H9 (cell line): ENCODE measurements around the gene SPOUT1. TPM values are rescaled to one million over a fixed set of nuclear protein-coding genes. Genes with fewer than 3 reads are reported as not detected.

ENCODE experiments used
- DNase-seq: peaks from one replicate; pipeline ENCODE4 v3.0.0-alpha.2; 2017
- H2AFZ ChIP-seq: one replicate; pipeline ENCODE4 v1.6.1; 2013; ENCODE audit warnings: mild to moderate bottlenecking, low read length, control low read depth, moderate library complexity
- H2AK5ac ChIP-seq: 2 replicates; pipeline ENCODE4 v1.6.1; 2013; ENCODE audit warnings: low read length, control low read depth, mixed read lengths; ENCODE audit not compliant: insufficient read length
- H2BK120ac ChIP-seq: one replicate; pipeline ENCODE4 v1.6.1; 2013; ENCODE audit warnings: low read depth, mild to moderate bottlenecking, low read length, control low read depth, inconsistent platforms; ENCODE audit not compliant: poor library complexity, severe bottlenecking
- H2BK12ac ChIP-seq: 2 replicates; pipeline ENCODE4 v1.6.1; 2013; ENCODE audit warnings: low read length, control low read depth, mixed read lengths, low read depth; ENCODE audit not compliant: insufficient read length
- H2BK15ac ChIP-seq: 2 replicates; pipeline ENCODE4 v1.6.1; 2013; ENCODE audit warnings: low read depth, low read length, control low read depth
- H2BK20ac ChIP-seq: one replicate; pipeline ENCODE4 v1.6.1; 2013; ENCODE audit warnings: low read depth, mild to moderate bottlenecking, low read length, control low read depth, inconsistent platforms; ENCODE audit not compliant: poor library complexity, severe bottlenecking
- H2BK5ac ChIP-seq: 2 replicates; pipeline ENCODE4 v1.6.1; 2013; ENCODE audit warnings: low read length, control low read depth, mixed read lengths; ENCODE audit not compliant: insufficient read length
- H3K14ac ChIP-seq: 2 replicates; pipeline ENCODE4 v1.6.1; 2013; ENCODE audit warnings: low read length, control low read depth; ENCODE audit not compliant: insufficient read depth
- H3K18ac ChIP-seq: 2 replicates; pipeline ENCODE4 v1.6.1; 2013; ENCODE audit warnings: low read depth, mild to moderate bottlenecking, mixed read lengths, low read length, control low read depth; ENCODE audit not compliant: insufficient read length
- H3K23ac ChIP-seq: 2 replicates; pipeline ENCODE4 v1.6.1; 2013; ENCODE audit warnings: low read length, control low read depth, mixed read lengths, low read depth; ENCODE audit not compliant: insufficient read length
- H3K23me2 ChIP-seq: 2 replicates; pipeline ENCODE4 v1.6.1; 2013; ENCODE audit warnings: low read depth, mild to moderate bottlenecking, mixed read lengths, low read length, control low read depth; ENCODE audit not compliant: insufficient read length, poor library complexity, severe bottlenecking
- H3K27ac ChIP-seq: 2 replicates; pipeline ENCODE4 v1.5.1; 2013; ENCODE audit warnings: low read length, control low read depth, mixed read lengths, low read depth; ENCODE audit not compliant: insufficient read length
- H3K27me3 ChIP-seq: 2 replicates; pipeline ENCODE4 v1.6.1; 2013; ENCODE audit warnings: low read length, control low read depth, inconsistent platforms; ENCODE audit not compliant: insufficient read depth
- H3K4ac ChIP-seq: 2 replicates; pipeline ENCODE4 v1.6.1; 2013; ENCODE audit warnings: low read depth, mild to moderate bottlenecking, control low read depth, inconsistent platforms, low read length, moderate library complexity
- H3K4me1 ChIP-seq: 2 replicates; pipeline ENCODE4 v1.6.1; 2013; ENCODE audit warnings: low read length, control low read depth, inconsistent platforms; ENCODE audit not compliant: insufficient read depth
- H3K4me2 ChIP-seq: 2 replicates; pipeline ENCODE4 v1.6.1; 2013; ENCODE audit warnings: low read length, control low read depth, mixed read lengths; ENCODE audit not compliant: insufficient read length, insufficient read depth
- H3K56ac ChIP-seq: 2 replicates; pipeline ENCODE4 v1.6.1; 2013; ENCODE audit warnings: low read depth, mild to moderate bottlenecking, mixed read lengths, low read length, control low read depth; ENCODE audit not compliant: insufficient read length
- H3K79me1 ChIP-seq: 2 replicates; pipeline ENCODE4 v1.6.1; 2013; ENCODE audit warnings: low read depth, mild to moderate bottlenecking, moderate library complexity, low read length, control low read depth, inconsistent platforms; ENCODE audit not compliant: insufficient read depth, poor library complexity, severe bottlenecking
- H3K79me2 ChIP-seq: 2 replicates; pipeline ENCODE4 v1.6.1; 2013; ENCODE audit warnings: low read length, control low read depth, inconsistent platforms; ENCODE audit not compliant: insufficient read depth
- H3K9ac ChIP-seq: 2 replicates; pipeline ENCODE4 v1.6.1; 2013; ENCODE audit warnings: low read length, control low read depth, mixed read lengths; ENCODE audit not compliant: insufficient read length; ENCODE audit errors: extremely low read depth
- H3K9me3 ChIP-seq: one replicate; pipeline ENCODE4 v1.6.1; 2013; ENCODE audit warnings: low read depth, low read length, inconsistent platforms; ENCODE audit not compliant: control insufficient read depth
- H3T11ph ChIP-seq: one replicate; pipeline ENCODE4 v1.6.1; 2013; ENCODE audit warnings: mild to moderate bottlenecking, low read length, control low read depth, inconsistent platforms
- H4K20me1 ChIP-seq: one replicate; pipeline ENCODE4 v1.6.1; 2013; ENCODE audit not compliant: control insufficient read depth, insufficient read length, insufficient read depth
- H4K5ac ChIP-seq: 2 replicates; pipeline ENCODE4 v1.6.1; 2013; ENCODE audit warnings: low read depth, mild to moderate bottlenecking, mixed read lengths, low read length, control low read depth; ENCODE audit not compliant: insufficient read length
- H4K8ac ChIP-seq: replicated peaks from 2 replicates; pipeline ENCODE4 v1.6.1; 2013; ENCODE audit warnings: low read length, control low read depth, mixed read lengths, low read depth; ENCODE audit not compliant: insufficient read length
- H4K91ac ChIP-seq: 2 replicates; pipeline ENCODE4 v1.6.1; 2013; ENCODE audit warnings: low read depth, mild to moderate bottlenecking, moderate library complexity, mixed read lengths, low read length, control low read depth; ENCODE audit not compliant: insufficient read length
- H3K27ac Mint-ChIP-seq, 3 experiments: 2 replicates in 2 of 3; 3 replicates in 1 of 3; pipeline ENCODE4 v1.8.0; 2020 to 2021; ENCODE audit warnings: mixed read lengths in 3 of 3, mild to moderate bottlenecking in 1 of 3, moderate library complexity in 1 of 3
- H3K27me3 Mint-ChIP-seq: 2 replicates; pipeline ENCODE4 v1.8.0; 2021; ENCODE audit warnings: low read depth, mild to moderate bottlenecking, moderate library complexity, mixed read lengths
- H3K36me3 Mint-ChIP-seq, 3 experiments: 2 replicates in 2 of 3; 3 replicates in 1 of 3; pipeline ENCODE4 v1.8.0; 2020 to 2021; ENCODE audit warnings: low read depth in 3 of 3, mixed read lengths in 3 of 3; ENCODE audit not compliant: insufficient read depth in 1 of 3
- H3K4me1 Mint-ChIP-seq, 2 experiments: 2 replicates each; pipeline ENCODE4 v1.8.0; 2020; ENCODE audit warnings: mixed read lengths in 2 of 2
- H3K4me3 Mint-ChIP-seq, 2 experiments: 2 replicates in 1 of 2; 3 replicates in 1 of 2; pipeline ENCODE4 v1.8.0; 2020 to 2021; ENCODE audit warnings: mild to moderate bottlenecking in 2 of 2, mixed read lengths in 2 of 2, moderate library complexity in 1 of 2
- H3K9me3 Mint-ChIP-seq, 2 experiments: 2 replicates in 1 of 2; 3 replicates in 1 of 2; pipeline ENCODE4 v1.8.0; 2020; ENCODE audit warnings: mild to moderate bottlenecking in 2 of 2, mixed read lengths in 2 of 2, moderate library complexity in 1 of 2
- CTCF ChIP-seq: fragments of 200-600 bp; sonication (generic); conservative IDR thresholded peaks from 3 replicates; pipeline ENCODE4 v1.8.0; 2021; ENCODE audit warnings: antibody characterized with exemption, mild to moderate bottlenecking
- WGBS: extraction: QIAGEN DNeasy Blood & Tissue Kit; methylation state at CpG from one replicate; pipeline ENCODE4 v1.1.7; 2013; ENCODE audit warnings: missing lambda C conversion rate, low lambda C conversion rate, mixed read lengths; ENCODE audit not compliant: insufficient read length; ENCODE audit errors: extremely low coverage; 5-methylcytosine and 5-hydroxymethylcytosine counted together
- total RNA-seq: library from RNA; stranded (reverse); gene quantifications from 2 replicates; pipeline ENCODE4 v1.2.1, GENCODE V29; 2021

SPOUT1 gene
- total RNA-seq, 1 experiment from 2014 or later = 86.3 TPM

GRCh38 chr9:128786681-128787601, 42.7 kb downstream of the SPOUT1 start, which contains the start of gene TBC1D13:
TSS of gene TBC1D13 (plus strand) at chr9:128787253. CDS start at chr9:128787354, 101 bp downstream.
- Histone ChIP-seq H3K18ac (no peak within 1 kb of the TSS), H3K4me1 (no peaks in the 10 kb centered on the region), H3K79me1 (peaks cover 4% of the 10 kb centered on the region), H2BK120ac (no peak within 1 kb of the TSS), H3K4me2 (peak within 1 kb of the TSS; percentile 88), H4K8ac (no peak within 1 kb of the TSS), H4K91ac (no peak within 1 kb of the TSS), H2BK20ac (no peak within 1 kb of the TSS), H3K56ac (no peak within 1 kb of the TSS), H4K5ac (no peak within 1 kb of the TSS), H2BK12ac (no peak within 1 kb of the TSS), H4K20me1 (no peaks in the 10 kb centered on the region), H3K27me3 (no peaks in the 10 kb centered on the region), H3K14ac (peak within 1 kb of the TSS; percentile 70), H3T11ph (no peak within 1 kb of the TSS), H2BK15ac (no peak within 1 kb of the TSS), H2AFZ (no peak within 1 kb of the TSS), H3K23me2 (peaks cover 5% of the 10 kb centered on the region), H3K9ac (peak within 1 kb of the TSS; percentile 46), H2BK5ac (no peak within 1 kb of the TSS), H3K79me2 (no peaks in the 10 kb centered on the region), H2AK5ac (no peak within 1 kb of the TSS), H3K23ac (no peak within 1 kb of the TSS), H3K27ac (no peak within 1 kb of the TSS), H3K4ac (no peak within 1 kb of the TSS), H3K9me3 (no peaks in the 10 kb centered on the region)
- H3K4me1 Mint-ChIP-seq = peaks cover 5 to 6% of the 10 kb centered on the region in 2 experiments; a peak in 3 of 4 replicates
- H3K4me3 Mint-ChIP-seq = peak within 1 kb of the TSS; percentile 87 to 96
- peak within 1 kb of the TSS; percentile 73 to 84 (median 74); a peak in 4 of 7 replicates for H3K27ac Mint-ChIP-seq
- peaks cover 2 to 10% (median 6%) of the 10 kb centered on the region in 3 experiments; a peak in 5 of 7 replicates for H3K36me3 Mint-ChIP-seq
- no peak for TF ChIP-seq CTCF
- H3K27me3 Mint-ChIP-seq = no peaks in the 10 kb centered on the region; the same call in 1 of the 2 replicates
- peak; percentile 94 for DNase-seq
- WGBS = no CpG with 5 or more reads among the region's 64 CpGs
- H3K9me3 Mint-ChIP-seq = peaks cover 0 to 4% of the 10 kb centered on the region in 2 experiments; a peak in 3 of 5 replicates
